Esophagus squamous epithelium (tissue), 5 donors: ENCODE data around the gene UBE2V1. TPM values are rescaled to one million over a fixed set of nuclear protein-coding genes. Genes with fewer than 3 reads are reported as not detected.

ENCODE experiments used
- DNase-seq: peaks from one replicate; lab custom pipeline; 2025; lab: John Stamatoyannopoulos, UW
- H3K27ac ChIP-seq, 4 donors: fragments of 200-600 bp; sonication (generic); one replicate each; pipeline ENCODE4 v1.5.1; 2016 to 2019; ENCODE audit warnings: mild to moderate bottlenecking in 1 of 4
- H3K27me3 ChIP-seq, 4 donors: fragments of 200-600 bp; sonication (generic); 1 replicate in 3 of 4; 2 replicates in 1 of 4; pipeline versions ENCODE4 v1.5.1 to v1.6.0; 2017 to 2021; ENCODE audit warnings: antibody characterized with exemption in 1 of 4
- H3K36me3 ChIP-seq, 3 donors: fragments of 200-600 bp; sonication (generic); one replicate each; pipeline ENCODE4 v1.5.1; 2016 to 2019
- H3K4me1 ChIP-seq, 3 donors: fragments of 200-600 bp; sonication (generic); one replicate each; pipeline ENCODE4 v1.5.1; 2017 to 2019
- H3K4me3 ChIP-seq, 4 donors: fragments of 200-600 bp; sonication (generic); 1 replicate in 3 of 4; 2 replicates in 1 of 4; pipeline ENCODE4 v1.5.1; 2016 to 2019; ENCODE audit warnings: mild to moderate bottlenecking in 2 of 4, moderate library complexity in 1 of 4
- H3K9me3 ChIP-seq, 3 donors: fragments of 200-600 bp; sonication (generic); one replicate each; pipeline ENCODE4 v1.5.1; 2016 to 2019
- CTCF ChIP-seq, 6 experiments: fragments of 450-650 bp in 4 of 6; fragments of 200-600 bp in 2 of 6; sonication (generic) in 2 of 6; IDR thresholded peaks; one replicate each; pipeline ENCODE4 v1.5.1; 2016 to 2019; ENCODE audit warnings: antibody characterized with exemption in 6 of 6, mild to moderate bottlenecking in 4 of 6, moderate library complexity in 4 of 6
- POLR2A ChIP-seq, 4 donors: fragments of 450-650 bp; IDR thresholded peaks; one replicate each; pipeline ENCODE4 v1.6.1; 2017; ENCODE audit warnings: antibody characterized with exemption in 4 of 4, mild to moderate bottlenecking in 4 of 4, moderate library complexity in 3 of 4
- WGBS, 2 donors: methylation state at CpG; one replicate each; pipeline ENCODE4 v1.1.5; 2018; 5-methylcytosine and 5-hydroxymethylcytosine counted together
- intact Hi-C: fragments of 100-400 bp; cut with DNase I; formaldehyde crosslinking; loops from one replicate; pipeline ENCODE4 v1.15.0; 2022
- total RNA-seq, 4 donors: library from RNA; depleted of rRNA; stranded (reverse); fragments of >200 nt; gene quantifications; one replicate each; pipeline ENCODE4 v1.1.0, GENCODE V29; 2016
- donor health status: DM: yes; HTN: yes; CAD: no.

The UBE2V1 gene
- total RNA-seq, 4 donors from 2014 or later: 44.4 to 80.7 (median 63.4) TPM

GRCh38 chr20:50115591-50116367 lies 2.8 kb upstream of the UBE2V1 start:
- WGBS, 2 donors: 0% methylated on average over 23 to 24 of the region's 24 CpGs
- peak; percentile 80 for DNase-seq
- Histone ChIP-seq H3K36me3 (no peaks in the 10 kb centered on the region), H3K27me3 (no peaks in the 10 kb centered on the region), H3K4me3 (peak overlapping the region; percentile 32 to 67 (median 48)), H3K27ac (peak overlapping the region; percentile 60 to 98 (median 74)), H3K4me1 (peaks cover 18 to 52% (median 32%) of the 10 kb centered on the region in 3 donors), H3K9me3 (no peaks in the 10 kb centered on the region)
- TF ChIP-seq CTCF (IDR thresholded peaks at IDR 0.05): peak in 1 of 6 experiments; percentile 46
- peak in 2 of 4 donors; percentile 42 to 70 for TF ChIP-seq POLR2A (IDR thresholded peaks at IDR 0.05)
- intact Hi-C loops: no loop called here

GRCh38 chr20:50115041-50115512 lies 2.1 kb upstream of the UBE2V1 start:
- Histone ChIP-seq H3K27ac (peak overlapping the region; percentile 60 to 98 (median 74)), H3K27me3 (no peaks in the 10 kb centered on the region), H3K36me3 (no peaks in the 10 kb centered on the region), H3K4me1 (peaks cover 24 to 55% (median 39%) of the 10 kb centered on the region in 3 donors), H3K9me3 (no peaks in the 10 kb centered on the region), H3K4me3 (peak overlapping the region; percentile 32 to 67 (median 48))
- 53% methylated on average over 6 of the region's 6 CpGs for WGBS, 2 donors
- intact Hi-C loops: no loop called here
- DNase-seq: no peak
- TF ChIP-seq POLR2A (IDR thresholded peaks at IDR 0.05) (no peak), CTCF (IDR thresholded peaks at IDR 0.05) (no peak)

DNA sequence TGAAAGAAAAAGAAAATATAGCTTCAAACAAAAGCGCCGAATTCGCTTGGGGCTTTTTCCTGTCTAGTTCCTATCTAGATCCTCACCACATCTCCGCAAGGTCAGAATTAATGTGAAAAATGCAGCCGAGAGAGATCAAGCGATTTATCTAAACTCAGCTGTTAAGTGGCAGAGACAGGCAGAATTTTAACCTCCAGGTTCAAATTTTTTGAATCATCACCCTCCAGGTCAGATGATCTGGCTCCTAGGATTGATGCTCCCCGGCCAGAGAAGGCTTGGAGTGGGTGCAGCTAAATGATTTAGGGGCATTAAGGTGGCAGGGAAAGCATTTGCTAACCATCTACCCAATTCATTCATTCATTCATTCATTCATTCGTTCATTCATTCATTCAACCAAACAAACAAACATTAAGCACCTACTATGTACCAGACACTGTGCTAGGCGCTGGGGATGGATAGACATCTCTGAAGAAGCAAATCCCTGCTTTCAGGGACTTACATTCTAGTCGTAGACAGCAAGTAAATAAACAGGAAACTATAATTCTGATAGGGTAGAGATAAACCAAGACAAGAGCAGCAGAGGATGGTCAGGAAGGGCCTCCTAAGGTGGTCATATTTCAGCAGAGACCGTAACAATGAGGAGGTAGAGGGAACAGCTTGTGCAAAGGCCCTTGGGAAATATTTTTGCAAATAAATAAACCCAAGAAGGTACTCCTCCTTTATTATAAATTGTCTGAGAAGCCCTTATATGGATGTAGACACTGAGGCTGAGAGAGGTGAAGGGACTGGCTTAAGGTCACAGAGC lies 672 bp upstream of the UBE2V1 start:
- no peak for DNase-seq
- Histone ChIP-seq H3K4me3 (peak overlapping the region; percentile 75 to 100 (median 98)), H3K9me3 (no peaks in the 10 kb centered on the region), H3K36me3 (peaks cover 0 to 4% (median 0%) of the 10 kb centered on the region in 3 donors), H3K4me1 (peaks cover 31 to 70% (median 54%) of the 10 kb centered on the region in 3 donors), H3K27ac (peak overlapping the region; percentile 98 to 100 (median 98)), H3K27me3 (no peaks in the 10 kb centered on the region)
- intact Hi-C loops: no loop called here
- no peak for TF ChIP-seq CTCF (IDR thresholded peaks at IDR 0.05)
- no peak for TF ChIP-seq POLR2A (IDR thresholded peaks at IDR 0.05)
- 11 to 14% methylated on average over 11 of the region's 11 CpGs for WGBS, 2 donors

DNA sequence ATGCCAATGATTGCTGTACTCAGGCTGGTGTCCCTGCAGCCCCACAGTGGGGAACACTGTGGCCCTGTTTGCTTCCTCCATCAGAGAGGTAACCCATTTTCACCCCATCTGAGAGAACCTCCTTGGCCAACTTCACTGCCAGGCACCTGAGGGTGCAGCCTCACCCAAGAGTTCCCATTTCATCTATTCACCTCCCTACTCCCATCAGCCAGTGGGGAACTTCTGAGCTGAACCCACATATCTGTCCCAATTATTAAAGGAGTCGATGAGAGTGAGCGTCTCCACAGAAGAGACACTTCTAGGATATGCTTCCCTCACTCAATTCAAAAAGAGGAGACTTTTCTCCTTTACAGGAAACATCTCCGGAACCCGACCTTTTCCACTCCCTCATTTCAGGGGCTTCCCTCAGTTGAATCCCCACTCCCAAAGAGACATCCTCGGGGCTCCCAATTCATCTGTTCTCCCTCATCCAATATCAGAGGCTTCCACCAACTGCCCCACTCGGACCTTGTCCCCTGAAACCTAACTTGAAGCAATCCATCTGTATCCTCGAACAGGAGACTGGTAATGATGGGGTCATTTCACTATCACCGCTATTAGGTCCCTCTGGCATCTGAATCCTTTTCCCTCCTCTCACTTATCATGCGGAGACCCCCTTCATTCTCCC lies 988 bp downstream of the UBE2V1 start:
- peaks cover 39 to 87% (median 69%) of the 10 kb centered on the region in 3 donors for H3K4me1 ChIP-seq
- TF ChIP-seq POLR2A (IDR thresholded peaks at IDR 0.05) (no peak), CTCF (IDR thresholded peaks at IDR 0.05) (no peak)
- peaks cover 0 to 13% (median 0%) of the 10 kb centered on the region in 3 donors for H3K36me3 ChIP-seq
- no peak for DNase-seq
- no peaks in the 10 kb centered on the region for H3K9me3 ChIP-seq
- H3K27me3 ChIP-seq: no peaks in the 10 kb centered on the region
- WGBS, 2 donors: 0 to 7% methylated on average over 8 to 9 of the region's 9 CpGs
- intact Hi-C loops: no loop called here
- peak overlapping the region; percentile 75 to 100 (median 98) for H3K4me3 ChIP-seq
- H3K27ac ChIP-seq: peak overlapping the region; percentile 98 to 100 (median 98)
